ENCODE results near the gene MGAT3. TPM values are rescaled to one million over a fixed set of nuclear protein-coding genes. Genes with fewer than 3 reads are reported as not detected.

Gene MGAT3
- total RNA-seq, 5 donors from 2014 or later (not counting 1 experiment from before 2014, with no cell fraction given) = 0.23 to 2.7 (median 1.1) TPM

DNA sequence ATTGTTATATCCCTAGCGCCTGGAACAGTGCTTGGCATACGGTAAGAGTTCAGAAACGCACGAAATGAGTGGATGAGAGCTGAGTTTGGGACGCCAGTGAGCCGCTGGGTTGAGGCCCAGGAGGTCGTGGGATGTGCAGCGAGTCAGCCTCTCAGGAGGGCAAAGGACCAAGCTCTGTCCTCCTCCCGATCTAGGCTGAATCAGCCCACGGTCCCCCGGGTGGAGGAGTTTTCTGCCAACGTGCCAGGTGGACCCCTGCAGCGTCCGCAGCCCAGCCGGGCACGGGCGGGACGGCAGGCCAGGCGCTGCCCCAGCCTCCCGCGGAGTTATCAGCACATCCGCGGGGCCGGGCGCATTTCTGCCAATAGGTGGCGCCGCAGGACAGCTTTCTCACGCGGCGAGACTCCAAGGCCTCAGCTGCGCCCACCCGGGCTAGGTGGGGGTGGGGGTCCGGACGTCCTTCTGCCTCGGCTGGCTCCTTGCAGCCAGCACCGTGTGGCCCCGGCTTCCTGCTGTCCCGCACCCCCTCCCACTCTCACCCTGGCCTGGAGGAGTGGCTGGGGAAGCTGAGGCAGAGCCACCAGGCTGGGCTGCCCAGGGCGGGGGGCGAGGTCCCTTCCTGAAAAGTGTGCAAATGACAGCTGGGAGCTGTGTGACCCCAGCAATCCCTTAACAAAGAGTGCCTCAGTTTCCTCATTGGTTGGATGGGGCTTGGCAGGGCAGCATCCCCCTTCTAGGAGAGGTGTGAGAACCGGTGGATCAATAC, 78.0 kb downstream of the MGAT3 start:
- H3K36me3 Mint-ChIP-seq = peaks cover 9% of the 10 kb centered on the region
- Histone ChIP-seq H3K9me3 (no peaks in the 10 kb centered on the region), H3K27me3 (replicated peaks in 1 of 2; ENCODE audit: control insufficient read depth in 2 of 2, extremely low read depth in 1 of 2, insufficient read depth in 2 of 2, low read length in 1 of 2) (peaks cover 0 to 2% of the 10 kb centered on the region in 2 experiments), H3K4me3 (ENCODE audit: control insufficient read depth in 1 of 2, extremely low read depth in 1 of 2, low read length in 1 of 2) (no peak overlapping the region), H3K4me1 (ENCODE audit: control insufficient read depth in 1 of 2, extremely low read depth in 1 of 2, insufficient read depth in 2 of 2, low read length in 2 of 2) (peaks cover 16 to 42% of the 10 kb centered on the region in 2 experiments), H3K27ac (ENCODE audit: low read length) (no peak overlapping the region), H3K36me3 (ENCODE audit: control insufficient read depth in 2 of 2, extremely low read depth in 1 of 2, insufficient read depth in 1 of 2, low read length in 1 of 2) (peaks cover 0 to 11% of the 10 kb centered on the region in 2 donors)
- CTCF ChIA-PET = interaction anchor here (0.6 to 2.0 kb wide), 8 partner anchors 489 to 814 kb away, joined by 3 to 13 read pairs (median 4); no protein-coding TSS in a partner anchor
- no peak overlapping the region for H3K4me3 Mint-ChIP-seq
- H3K27me3 Mint-ChIP-seq = no peaks in the 10 kb centered on the region
- H3K27ac Mint-ChIP-seq = peak overlapping the region in 1 of 2 donors; percentile 52
- POLR2A ChIA-PET = interaction anchor here in 1 of 2 donors (0.5 to 1.3 kb wide), 2 partner anchors 15 to 22 kb away, joined by 3 to 5 read pairs; partner anchors contain the start of gene ATF4
- no peaks in the 10 kb centered on the region for H3K9me3 Mint-ChIP-seq
- WGBS (ENCODE audit: insufficient coverage) = 17% methylated on average over 33 of the region's 41 CpGs
- H3K4me1 Mint-ChIP-seq = peaks cover 29 to 35% (median 31%) of the 10 kb centered on the region in 3 donors
- ATAC-seq (replicated peaks in 1 of 4) (peak in 2 of 4 experiments; percentile 14 to 15), DNase-seq (peak; percentile 46 to 87 (median 71))

DNA sequence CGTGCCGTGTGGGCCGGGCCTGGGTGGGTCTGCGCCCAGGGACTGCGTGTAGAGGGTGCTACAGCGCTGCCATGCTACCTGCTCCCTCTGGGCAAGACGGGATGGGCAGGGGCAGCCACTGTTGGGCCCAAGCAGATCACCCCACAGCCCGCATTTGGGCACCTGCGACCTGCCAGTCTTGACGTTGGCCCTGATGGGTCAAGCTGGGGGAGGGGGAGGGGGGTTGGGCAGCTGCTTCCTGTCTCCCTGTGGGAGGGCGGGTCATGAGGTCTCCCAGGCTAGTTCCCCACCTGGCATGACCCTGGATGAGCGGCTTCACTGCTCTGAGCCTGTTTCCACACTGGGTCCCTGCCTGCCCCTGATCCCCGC, 78.5 kb downstream of the MGAT3 start:
- H3K4me1 Mint-ChIP-seq = peaks cover 23 to 29% (median 25%) of the 10 kb centered on the region in 3 donors
- DNase-seq (no peak), ATAC-seq (replicated peaks in 1 of 4) (no peak)
- H3K36me3 Mint-ChIP-seq = peaks cover 4% of the 10 kb centered on the region
- ChIA-PET CTCF (interaction anchor here (0.9 to 2.0 kb wide), 6 partner anchors 488 to 509 kb away, joined by 3 to 8 read pairs (median 4); no protein-coding TSS in a partner anchor), POLR2A (no interaction called here)
- Histone ChIP-seq H3K36me3 (ENCODE audit: control insufficient read depth in 2 of 2, extremely low read depth in 1 of 2, insufficient read depth in 1 of 2, low read length in 1 of 2) (peaks cover 0 to 6% of the 10 kb centered on the region in 2 donors), H3K9me3 (no peaks in the 10 kb centered on the region), H3K4me1 (ENCODE audit: control insufficient read depth in 1 of 2, extremely low read depth in 1 of 2, insufficient read depth in 2 of 2, low read length in 2 of 2) (peaks cover 14 to 36% of the 10 kb centered on the region in 2 experiments), H3K27ac (ENCODE audit: low read length) (no peak overlapping the region), H3K4me3 (ENCODE audit: control insufficient read depth in 1 of 2, extremely low read depth in 1 of 2, low read length in 1 of 2) (no peak overlapping the region), H3K27me3 (replicated peaks in 1 of 2; ENCODE audit: control insufficient read depth in 2 of 2, extremely low read depth in 1 of 2, insufficient read depth in 2 of 2, low read length in 1 of 2) (peaks cover 0 to 7% of the 10 kb centered on the region in 2 experiments)
- H3K27me3 Mint-ChIP-seq = no peaks in the 10 kb centered on the region
- H3K4me3 Mint-ChIP-seq = no peak overlapping the region
- no peaks in the 10 kb centered on the region for H3K9me3 Mint-ChIP-seq
- WGBS (ENCODE audit: insufficient coverage) = 55% methylated on average over 13 of the region's 13 CpGs
- H3K27ac Mint-ChIP-seq = no peak overlapping the region

DNA sequence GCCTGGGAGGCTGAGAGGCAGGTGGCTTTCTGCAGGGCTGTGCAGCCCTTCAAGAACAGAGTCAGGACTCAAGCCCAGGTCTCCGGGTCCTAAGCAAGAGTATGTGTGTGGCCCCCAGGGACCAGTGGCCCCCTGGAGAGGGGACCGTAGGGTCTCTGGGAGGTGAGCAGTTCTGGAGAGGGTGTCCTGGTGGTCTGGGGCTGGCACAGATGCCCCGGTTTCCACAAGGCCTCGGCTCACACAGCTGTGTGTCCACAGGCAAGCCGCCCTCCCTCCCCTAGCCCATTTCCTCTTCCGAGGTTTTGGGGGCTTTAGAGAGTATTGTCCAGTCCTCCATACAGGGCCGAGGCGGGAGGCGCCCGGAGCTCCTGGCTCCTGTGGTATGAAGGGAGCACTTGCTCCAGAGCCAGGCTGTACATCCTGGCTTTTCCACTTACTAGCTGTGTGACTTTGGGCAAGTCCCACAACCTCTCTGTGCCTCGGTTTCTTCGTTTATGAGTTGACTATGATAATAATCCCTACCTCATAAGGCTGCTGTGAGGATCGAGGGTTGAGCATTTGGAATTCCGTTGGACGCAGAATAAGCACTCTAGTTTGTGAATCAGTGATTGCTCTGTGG, 79.1 kb downstream of the MGAT3 start:
- peaks cover 12 to 30% of the 10 kb centered on the region in 2 experiments for H3K4me1 ChIP-seq (ENCODE audit: control insufficient read depth in 1 of 2, extremely low read depth in 1 of 2, insufficient read depth in 2 of 2, low read length in 2 of 2)
- no peak overlapping the region for H3K4me3 ChIP-seq (ENCODE audit: control insufficient read depth in 1 of 2, extremely low read depth in 1 of 2, low read length in 1 of 2)
- no peak overlapping the region for H3K27ac ChIP-seq (ENCODE audit: low read length)
- H3K36me3 ChIP-seq (ENCODE audit: control insufficient read depth in 2 of 2, extremely low read depth in 1 of 2, insufficient read depth in 1 of 2, low read length in 1 of 2) = peaks cover 0 to 5% of the 10 kb centered on the region in 2 donors
- Mint-ChIP-seq H3K4me1 (peaks cover 17 to 23% (median 20%) of the 10 kb centered on the region in 3 donors), H3K9me3 (no peaks in the 10 kb centered on the region), H3K27ac (no peak overlapping the region), H3K27me3 (no peaks in the 10 kb centered on the region), H3K36me3 (peaks cover 4% of the 10 kb centered on the region), H3K4me3 (no peak overlapping the region)
- DNase-seq (no peak), ATAC-seq (replicated peaks in 1 of 4) (no peak)
- H3K9me3 ChIP-seq = no peaks in the 10 kb centered on the region
- H3K27me3 ChIP-seq (replicated peaks in 1 of 2; ENCODE audit: control insufficient read depth in 2 of 2, extremely low read depth in 1 of 2, insufficient read depth in 2 of 2, low read length in 1 of 2) = peaks cover 0 to 7% of the 10 kb centered on the region in 2 experiments
- WGBS (ENCODE audit: insufficient coverage) = 88% methylated on average over 7 of the region's 15 CpGs
- ChIA-PET CTCF (interaction anchor here (0.9 to 2.0 kb wide), 4 partner anchors 487 to 508 kb away, joined by 3 to 6 read pairs (median 4); no protein-coding TSS in a partner anchor), POLR2A (no interaction called here)

DNA sequence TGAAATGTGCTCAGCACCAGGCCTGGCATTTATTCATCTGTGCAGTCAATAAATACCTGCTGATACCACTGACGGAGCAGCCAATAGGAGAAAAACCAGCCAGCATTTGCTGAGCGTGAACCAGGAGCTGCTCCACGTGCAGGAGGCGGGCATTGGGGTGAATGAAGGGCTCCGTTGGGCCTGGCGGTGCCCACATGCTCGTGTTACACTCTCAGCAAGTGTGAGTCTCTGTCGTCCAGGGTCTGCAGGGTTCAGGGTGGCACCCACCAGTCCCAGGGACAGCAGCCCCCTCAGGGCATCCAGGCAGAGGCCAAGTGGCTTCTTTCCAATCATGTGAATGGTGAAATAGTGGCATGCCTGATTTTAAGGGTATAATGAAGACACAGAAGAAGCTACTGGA, 79.9 kb downstream of the MGAT3 start:
- ChIA-PET POLR2A (interaction anchor here (0.6 kb wide), 2 partner anchors 503 to 606 kb away, joined by 4 to 10 read pairs; no protein-coding TSS in a partner anchor), CTCF (interaction anchor here (0.6 to 0.7 kb wide), 3 partner anchors 39 to 1161 kb away, joined by 4 to 6 read pairs (median 5); no protein-coding TSS in a partner anchor)
- H3K27me3 ChIP-seq (replicated peaks in 1 of 2; ENCODE audit: control insufficient read depth in 2 of 2, extremely low read depth in 1 of 2, insufficient read depth in 2 of 2, low read length in 1 of 2) = peaks cover 0 to 7% of the 10 kb centered on the region in 2 experiments
- no peak overlapping the region for H3K4me3 Mint-ChIP-seq
- no peak overlapping the region for H3K27ac Mint-ChIP-seq
- H3K9me3 ChIP-seq = no peaks in the 10 kb centered on the region
- no peaks in the 10 kb centered on the region for H3K9me3 Mint-ChIP-seq
- H3K4me1 Mint-ChIP-seq = peaks cover 10 to 15% (median 12%) of the 10 kb centered on the region in 3 donors
- ATAC-seq (replicated peaks in 1 of 4) = no peak
- H3K27ac ChIP-seq (ENCODE audit: low read length) = no peak overlapping the region
- peaks cover 4 to 23% of the 10 kb centered on the region in 2 experiments for H3K4me1 ChIP-seq (ENCODE audit: control insufficient read depth in 1 of 2, extremely low read depth in 1 of 2, insufficient read depth in 2 of 2, low read length in 2 of 2)
- WGBS (ENCODE audit: insufficient coverage) = 81% methylated on average over 8 of the region's 8 CpGs
- no peaks in the 10 kb centered on the region for H3K27me3 Mint-ChIP-seq
- H3K36me3 ChIP-seq (ENCODE audit: control insufficient read depth in 2 of 2, extremely low read depth in 1 of 2, insufficient read depth in 1 of 2, low read length in 1 of 2) = no peaks in the 10 kb centered on the region
- DNase-seq = no peak
- H3K4me3 ChIP-seq (ENCODE audit: control insufficient read depth in 1 of 2, extremely low read depth in 1 of 2, low read length in 1 of 2) = no peak overlapping the region
- H3K36me3 Mint-ChIP-seq = peaks cover 4% of the 10 kb centered on the region

DNA sequence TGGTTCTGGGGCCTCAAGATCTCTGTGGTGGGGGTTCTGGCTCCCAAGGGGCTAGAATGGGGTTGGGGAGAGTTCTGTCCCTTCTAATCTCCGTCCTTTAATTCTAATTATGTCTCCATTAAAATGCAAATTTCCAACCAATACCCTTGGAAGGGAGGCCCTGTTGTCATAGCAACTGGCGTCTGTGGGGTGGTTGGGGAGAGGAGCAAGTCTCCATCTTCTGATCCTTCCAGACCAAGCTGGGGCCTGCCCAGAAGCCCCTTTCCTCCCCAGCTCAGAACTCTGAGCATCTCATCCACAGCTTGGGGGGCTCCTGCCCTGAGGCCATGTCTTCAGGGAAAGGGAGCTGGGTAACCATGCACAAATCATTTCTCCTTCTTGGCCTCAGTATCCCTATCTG, 81.2 kb downstream of the MGAT3 start:
- no peak for DNase-seq
- ChIA-PET POLR2A (no interaction called here), CTCF (interaction anchor here in 1 of 2 donors (0.8 to 1.2 kb wide), 2 partner anchors 9 to 486 kb away, joined by 3 to 5 read pairs; no protein-coding TSS in a partner anchor)
- peaks cover 0 to under 1% of the 10 kb centered on the region in 2 donors for H3K27me3 Mint-ChIP-seq
- H3K27ac Mint-ChIP-seq = no peak overlapping the region
- WGBS (ENCODE audit: insufficient coverage) = no CpG with 5 or more reads among the region's 2 CpGs
- no peaks in the 10 kb centered on the region for H3K9me3 Mint-ChIP-seq
- peaks cover 0 to 6% (median 3%) of the 10 kb centered on the region in 3 donors for H3K4me1 Mint-ChIP-seq
- H3K36me3 Mint-ChIP-seq = no peaks in the 10 kb centered on the region
- H3K4me3 Mint-ChIP-seq = no peak overlapping the region
- Histone ChIP-seq H3K9me3 (no peaks in the 10 kb centered on the region), H3K4me3 (ENCODE audit: control insufficient read depth in 1 of 2, extremely low read depth in 1 of 2, low read length in 1 of 2) (no peak overlapping the region), H3K27me3 (replicated peaks in 1 of 2; ENCODE audit: control insufficient read depth in 2 of 2, extremely low read depth in 1 of 2, insufficient read depth in 2 of 2, low read length in 1 of 2) (peaks cover 0 to 8% of the 10 kb centered on the region in 2 experiments), H3K36me3 (ENCODE audit: control insufficient read depth in 2 of 2, extremely low read depth in 1 of 2, insufficient read depth in 1 of 2, low read length in 1 of 2) (no peaks in the 10 kb centered on the region), H3K27ac (ENCODE audit: low read length) (no peak overlapping the region), H3K4me1 (ENCODE audit: control insufficient read depth in 1 of 2, extremely low read depth in 1 of 2, insufficient read depth in 2 of 2, low read length in 2 of 2) (peaks cover 0 to 16% of the 10 kb centered on the region in 2 experiments)
- ATAC-seq (replicated peaks in 1 of 4) = no peak
